ENCODE results near the gene ASB11.

Gene ASB11

GRCh38 chrX:15236146-15236545, 79.3 kb downstream of the ASB11 start:
- in situ Hi-C loops (cut with MboI; ENCODE audit: low sequenced_read_pairs), result no loop called here

- in situ Hi-C loops (cut with MboI; ENCODE audit: low sequenced_read_pairs), result no loop called here
Observed at GRCh38 chrX:15235001-15235400, 80.4 kb downstream of the ASB11 start.

- in situ Hi-C loops (cut with MboI; ENCODE audit: low sequenced_read_pairs), result no loop called here
Observed at GRCh38 chrX:15233416-15234015, 81.9 kb downstream of the ASB11 start.

Data from HL-60/S4 (cell line).